CD4-positive, alpha-beta T cell treated with Interleukin-17A for 1 hour (primary cell): ENCODE data around the gene CDH2.

Source experiments
- DNase-seq: peaks from one replicate; pipeline ENCODE4 v3.0.0-alpha.2; 2020

The CDH2 gene

DNA sequence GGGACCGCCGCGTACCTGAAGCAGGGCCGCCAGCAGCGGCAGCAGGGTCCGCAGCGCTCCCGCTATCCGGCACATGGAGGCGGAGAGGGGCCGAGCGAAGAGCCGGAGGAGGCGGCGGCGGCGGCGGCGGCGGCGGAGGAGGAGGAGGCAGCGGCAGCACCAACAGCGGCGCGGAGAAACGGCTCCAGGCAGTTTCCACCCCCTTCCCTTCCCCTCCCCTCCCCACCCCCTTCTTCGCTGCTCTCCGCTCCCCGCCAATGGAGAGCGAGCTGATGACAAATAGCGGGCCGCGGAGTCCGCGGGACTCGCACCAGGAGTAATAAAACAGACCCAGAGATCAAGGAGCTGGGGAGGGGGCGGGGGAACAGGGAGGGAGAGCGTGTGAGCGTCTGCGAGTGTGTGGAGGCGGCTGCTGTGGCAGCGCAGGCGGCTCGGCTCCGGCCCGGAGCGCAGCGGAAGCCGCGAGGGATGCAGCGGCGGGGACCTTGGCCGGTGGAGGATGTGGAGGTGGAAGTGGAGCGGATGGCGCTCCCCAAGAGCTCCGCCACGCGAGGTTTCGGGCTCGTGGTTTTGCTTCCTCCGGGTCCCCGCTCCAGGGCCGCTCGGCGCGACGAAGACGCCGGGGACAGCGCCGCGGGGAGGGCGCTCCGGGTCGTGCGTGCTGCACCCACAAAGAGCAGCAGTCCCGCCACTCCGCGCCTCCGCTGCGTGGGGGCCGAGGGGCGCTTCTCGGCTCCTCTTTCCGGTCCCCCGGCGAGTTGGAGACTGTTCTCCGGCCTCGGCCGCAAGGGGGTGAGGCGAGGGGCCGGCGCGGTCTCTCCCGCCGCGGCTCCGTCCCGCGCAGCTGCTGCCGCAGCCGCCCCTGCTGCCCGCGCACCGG lies at the start of gene CDH2:
Gene CDH2, minus strand, starts transcription at position 183 of the 880 bp plus-strand sequence. Its CDS starts 108 bp downstream, at position 75.
- no peak for DNase-seq

GRCh38 chr18:28212060-28212459 lies 35.1 kb upstream of the CDH2 start:
- DNase-seq = no peak

DNA sequence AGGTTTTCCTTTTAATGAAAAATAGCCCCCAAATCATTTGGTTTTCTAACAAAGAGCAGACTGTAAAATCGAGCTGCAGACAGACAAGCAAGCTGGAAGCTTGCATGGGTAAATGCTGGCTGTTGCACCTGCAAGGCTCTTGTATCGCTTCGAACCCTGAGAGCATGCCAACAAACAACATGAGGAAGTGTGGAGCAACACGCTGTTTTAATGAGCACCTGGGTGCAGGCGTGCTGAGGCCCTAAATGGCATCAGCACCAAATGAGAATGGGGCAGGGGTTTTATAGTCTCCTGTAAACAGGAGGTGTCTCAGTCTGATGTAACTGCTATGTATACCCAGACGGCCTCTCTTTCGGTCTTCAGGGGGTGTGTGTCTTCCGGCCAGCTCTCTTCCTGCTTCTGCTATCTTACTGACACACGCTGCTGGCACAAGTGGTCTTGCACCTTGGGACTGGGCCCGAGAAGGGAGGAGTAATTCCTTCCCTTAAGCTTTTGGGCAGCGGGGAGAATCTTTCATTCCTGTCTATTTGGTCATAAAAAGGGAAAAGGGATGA lies 31.9 kb upstream of the CDH2 start:
- DNase-seq = no peak

DNA sequence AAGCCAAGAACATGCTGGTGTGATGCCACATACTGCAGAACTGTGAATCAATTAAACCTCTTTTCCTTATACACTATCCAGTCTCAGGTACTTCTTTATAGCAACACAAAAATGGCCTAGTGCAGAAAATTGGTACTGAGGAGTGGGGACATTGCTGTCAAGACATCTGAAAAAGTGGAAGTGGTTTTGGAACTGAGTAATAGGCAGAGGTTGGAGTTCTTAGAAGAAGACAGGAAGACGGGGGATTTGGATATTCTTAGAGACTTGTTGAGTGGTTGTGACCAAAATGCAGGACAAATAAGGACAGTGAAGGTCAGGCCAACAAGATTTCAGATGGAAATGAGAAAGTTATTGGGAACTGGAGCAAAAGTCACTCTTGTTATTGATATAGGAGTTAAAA lies 31.3 kb upstream of the CDH2 start:
- DNase-seq = no peak

GRCh38 chr18:28204154-28204553 lies 27.2 kb upstream of the CDH2 start:
- DNase-seq = no peak

DNA sequence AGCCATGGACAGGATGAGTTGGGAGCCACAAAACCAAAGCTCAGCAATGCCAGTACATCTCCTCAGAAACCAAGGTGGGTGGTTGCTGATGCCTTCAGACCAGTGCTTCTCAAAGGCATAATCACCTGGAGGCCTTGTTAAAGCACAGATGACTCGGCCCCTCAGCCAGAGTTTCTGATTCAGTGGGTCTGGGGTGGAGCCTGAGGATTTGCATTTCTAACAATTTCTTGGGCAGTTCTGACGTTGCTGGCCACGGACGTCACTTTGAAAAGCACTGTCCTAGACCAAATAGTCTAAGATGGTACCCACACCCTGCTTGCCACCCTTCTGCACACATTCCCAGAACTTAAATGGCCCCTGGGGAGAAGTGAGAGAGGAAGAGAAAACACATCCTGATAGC lies 24.1 kb upstream of the CDH2 start:
- DNase-seq = no peak

DNA sequence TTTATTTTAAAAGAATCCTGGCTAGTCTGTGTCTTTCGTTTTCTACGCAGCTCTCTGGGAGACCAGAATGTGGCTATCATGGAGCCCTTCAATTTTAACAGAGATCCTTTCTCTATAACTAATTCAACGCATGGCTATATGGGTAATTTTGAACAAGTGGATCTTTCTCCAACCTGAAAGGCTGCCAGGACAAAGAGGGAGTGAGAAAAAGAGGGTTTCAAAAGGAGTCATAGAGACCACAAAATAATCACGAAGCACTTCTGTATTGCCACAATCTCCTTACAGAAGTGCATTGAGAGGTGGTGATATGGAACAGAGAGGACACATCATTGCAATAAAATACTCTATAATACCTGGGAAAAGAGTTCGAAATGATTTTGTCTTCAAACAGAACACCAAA lies 21.7 kb upstream of the CDH2 start:
- no peak for DNase-seq

GRCh38 chr18:28193177-28193778 lies 16.3 kb upstream of the CDH2 start:
- no peak for DNase-seq

GRCh38 chr18:28189400-28190239 lies 12.7 kb upstream of the CDH2 start:
- DNase-seq = no peak

GRCh38 chr18:28185121-28185520 lies 8.2 kb upstream of the CDH2 start:
- no peak for DNase-seq

- no peak for DNase-seq
Measured at GRCh38 chr18:28183418-28184078, 6.6 kb upstream of the CDH2 start.

GRCh38 chr18:28181616-28182015 lies 4.7 kb upstream of the CDH2 start:
- DNase-seq = no peak

- no peak for DNase-seq
Measured at GRCh38 chr18:28178720-28179119, 1.8 kb upstream of the CDH2 start.

DNA sequence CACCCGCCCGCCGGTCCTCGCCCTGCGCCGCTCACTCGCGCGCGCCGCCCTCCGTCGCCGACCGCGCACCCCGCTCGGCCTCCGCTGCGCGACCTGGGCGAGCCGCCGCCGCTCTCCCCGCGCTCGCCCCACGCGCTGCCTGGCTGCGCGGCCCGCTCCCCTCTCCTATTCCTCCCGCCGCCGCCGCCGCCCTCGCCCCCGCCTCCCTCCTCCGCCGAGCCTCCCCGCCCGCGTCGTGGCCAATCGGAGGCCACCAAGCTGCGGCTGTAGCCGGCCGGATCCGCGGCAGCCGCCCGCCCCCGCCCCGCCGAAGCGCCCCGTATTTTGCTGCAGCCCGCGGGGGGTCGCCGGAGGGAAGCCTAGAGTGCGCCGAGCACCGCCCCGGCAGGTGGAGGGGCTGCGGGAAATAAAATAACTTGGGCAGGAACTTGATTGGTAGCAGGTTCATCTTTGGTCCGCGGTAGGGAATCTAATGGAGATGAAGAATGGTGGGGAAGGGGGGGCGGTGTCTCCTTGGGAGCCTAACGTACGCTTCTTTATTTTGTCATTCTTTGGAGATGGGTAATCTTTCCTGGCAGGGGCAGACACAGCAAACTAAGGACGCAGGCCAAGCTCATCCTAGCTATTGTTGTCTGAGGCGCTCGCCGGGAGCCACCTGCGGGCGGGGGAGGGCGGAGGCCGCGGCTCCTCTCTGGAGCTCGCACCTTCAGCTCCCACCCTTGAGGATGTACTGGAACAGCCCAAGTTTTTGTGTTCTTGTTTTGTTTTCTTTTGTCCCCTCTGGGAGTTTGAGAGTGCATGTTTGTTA lies 1.1 kb upstream of the CDH2 start:
- no peak for DNase-seq

DNA sequence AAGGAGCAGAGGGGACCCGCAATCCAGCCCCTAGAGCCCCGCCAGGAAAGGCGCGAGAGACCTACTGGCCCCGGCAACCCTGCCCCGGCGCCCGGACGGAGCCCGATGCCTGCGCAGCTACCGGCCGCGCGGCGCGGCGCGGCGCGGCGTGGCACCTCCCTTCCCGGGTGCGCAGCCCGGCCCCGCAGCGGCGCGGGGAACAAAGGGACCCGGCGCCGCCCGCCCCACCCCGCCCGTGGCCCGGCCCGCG lies 307 bp downstream of the CDH2 start:
- no peak for DNase-seq

GRCh38 chr18:28175930-28176697 lies 816 bp downstream of the CDH2 start:
- no peak for DNase-seq

DNA sequence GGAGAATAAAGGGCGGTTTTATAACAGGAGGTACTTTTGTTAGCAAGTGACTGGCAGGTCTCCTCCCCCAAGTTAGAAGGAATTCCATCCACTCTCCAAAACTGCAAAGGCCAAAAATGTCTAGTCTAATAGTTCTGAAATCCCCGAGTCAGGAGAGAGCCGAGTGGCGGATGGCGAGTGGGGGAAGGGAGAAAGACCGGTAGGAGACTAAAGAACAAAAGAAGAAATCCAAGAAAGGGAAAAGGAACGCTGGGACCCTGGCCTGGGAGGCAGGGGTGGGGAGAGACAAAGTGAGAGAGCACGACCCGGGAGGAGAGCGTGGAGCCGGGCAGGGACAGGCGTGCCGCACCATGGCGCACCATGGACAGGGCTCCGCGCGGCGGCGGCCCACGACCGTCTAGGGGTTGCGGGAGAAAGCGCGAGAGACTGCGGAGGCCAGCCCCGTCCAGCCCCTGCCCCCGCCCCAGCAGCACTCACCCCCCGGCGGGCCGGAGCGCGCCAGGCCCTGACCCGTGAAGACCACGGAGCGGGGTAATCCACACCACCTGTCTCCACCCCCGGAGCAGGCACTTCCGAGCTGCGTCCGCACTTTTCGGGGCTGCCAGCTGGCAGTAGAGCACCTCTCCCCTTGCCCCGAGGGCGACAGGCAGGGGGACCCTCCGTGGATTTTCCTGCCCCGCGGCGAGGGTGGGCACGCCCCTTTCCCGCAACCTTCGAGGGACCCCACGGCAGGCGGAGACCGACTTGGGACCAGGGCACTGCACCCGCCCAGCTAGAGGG lies 1.6 kb downstream of the CDH2 start:
- DNase-seq = no peak

GRCh38 chr18:28174181-28174905 lies 2.6 kb downstream of the CDH2 start:
- DNase-seq = no peak

GRCh38 chr18:28171837-28172236 lies 5.1 kb downstream of the CDH2 start:
- no peak for DNase-seq

- no peak for DNase-seq
Measured at GRCh38 chr18:28168725-28169124, 8.2 kb downstream of the CDH2 start.
